Gastroesophageal sphincter (tissue), 4 donors: ENCODE results near the gene AKT3. TPM values are rescaled to one million over a fixed set of nuclear protein-coding genes. Genes with fewer than 3 reads are reported as not detected.

Experiments
- ATAC-seq: fragments of 150-250 bp; one replicate; pipeline ENCODE4 v1.9.1; 2016; ENCODE audit warnings: mild to moderate bottlenecking, moderate library complexity
- H3K27ac ChIP-seq, 4 donors: fragments of 200-600 bp; sonication (generic) in 3 of 4; 1 replicate in 3 of 4; 2 replicates in 1 of 4; pipeline ENCODE4 v1.5.1; 2016 to 2019
- H3K27me3 ChIP-seq: fragments of 200-600 bp; sonication (generic); one replicate; pipeline ENCODE4 v1.5.1; 2019
- H3K36me3 ChIP-seq, 2 donors: fragments of 200-600 bp; sonication (generic); one replicate each; pipeline ENCODE4 v1.5.1; 2019; ENCODE audit warnings: control low read depth in 1 of 2
- H3K4me1 ChIP-seq, 3 donors: fragments of 200-600 bp; sonication (generic); 1 replicate in 2 of 3; 2 replicates in 1 of 3; pipeline ENCODE4 v1.5.1; 2016 to 2019; ENCODE audit warnings: control low read depth in 2 of 3
- H3K4me3 ChIP-seq, 2 donors: fragments of 200-600 bp; sonication (generic); one replicate each; pipeline ENCODE4 v1.5.1; 2019; ENCODE audit warnings: mild to moderate bottlenecking in 1 of 2, moderate library complexity in 1 of 2
- H3K9me3 ChIP-seq, 3 donors: fragments of 200-600 bp; sonication (generic); one replicate each; pipeline ENCODE4 v1.5.1; 2017 to 2019; ENCODE audit warnings: control low read depth in 2 of 3
- EP300 ChIP-seq: sonication (generic); formaldehyde crosslinking; IDR thresholded peaks from one replicate; pipeline ENCODE4 v1.6.1; 2017; ENCODE audit warnings: antibody characterized with exemption, mild to moderate bottlenecking
- POLR2A ChIP-seq, 2 donors: fragments of 450-650 bp; IDR thresholded peaks; one replicate each; pipeline ENCODE4 v1.6.1; 2017; ENCODE audit warnings: antibody characterized with exemption in 2 of 2, mild to moderate bottlenecking in 2 of 2, moderate library complexity in 1 of 2
- POLR2AphosphoS5 ChIP-seq: sonication (generic); formaldehyde crosslinking; IDR thresholded peaks from one replicate; pipeline ENCODE4 v1.6.1; 2017; ENCODE audit warnings: antibody characterized with exemption
- WGBS, 2 donors: methylation state at CpG; one replicate each; pipeline ENCODE4 v1.1.5; 2018; ENCODE audit warnings: low coverage in 1 of 2; 5-methylcytosine and 5-hydroxymethylcytosine counted together
- total RNA-seq, 4 donors: library from RNA; depleted of rRNA; stranded (reverse); fragments of >200 nt; gene quantifications; one replicate each; pipeline ENCODE4 v1.1.0, GENCODE V29; 2016
- TF ChIP-seq, protein P1 (sequence below), 4 experiments: fragments of 200-600 bp in 2 of 4; fragments of 450-650 bp in 2 of 4; sonication (generic) in 1 of 4; IDR thresholded peaks; one replicate each; pipeline ENCODE4 v1.5.1; 2017 to 2019; ENCODE audit warnings: antibody characterized with exemption in 4 of 4, mild to moderate bottlenecking in 2 of 4, moderate library complexity in 2 of 4

Gene AKT3
- total RNA-seq, 4 donors from 2014 or later = 72.8 to 102 (median 89.3) TPM

DNA sequence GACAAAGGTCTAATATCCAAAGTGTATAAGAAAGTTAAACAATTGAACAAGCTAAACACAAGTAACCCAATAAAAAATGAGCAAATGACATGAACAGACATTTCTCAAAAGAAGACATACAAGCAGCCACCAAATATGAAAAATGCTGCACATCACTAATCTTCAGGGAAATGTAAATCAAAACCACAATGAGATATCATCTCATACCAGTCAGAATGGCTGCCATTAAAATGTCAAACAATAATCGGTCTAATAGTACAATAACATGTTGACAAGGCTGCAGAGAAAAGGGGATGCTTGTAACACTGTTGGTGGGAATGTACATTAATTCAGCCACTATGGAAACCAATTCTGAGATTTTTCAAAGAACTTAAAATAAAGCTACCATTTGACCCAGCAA, 264.1 kb downstream of the AKT3 start:
- no peak for ATAC-seq
- peaks cover 0 to 56% (median 0%) of the 10 kb centered on the region in 3 donors for H3K9me3 ChIP-seq
- 100% methylated on average over 1 of the region's 1 CpG for WGBS, 2 donors
- no peak overlapping the region for H3K27ac ChIP-seq
- H3K36me3 ChIP-seq = peaks cover 0 to 21% of the 10 kb centered on the region in 2 donors
- no peaks in the 10 kb centered on the region for H3K4me1 ChIP-seq
- TF ChIP-seq POLR2A (IDR thresholded peaks at IDR 0.05) (no peak), POLR2AphosphoS5 (no peak), EP300 (no peak)
- TF ChIP-seq, protein P1, sequence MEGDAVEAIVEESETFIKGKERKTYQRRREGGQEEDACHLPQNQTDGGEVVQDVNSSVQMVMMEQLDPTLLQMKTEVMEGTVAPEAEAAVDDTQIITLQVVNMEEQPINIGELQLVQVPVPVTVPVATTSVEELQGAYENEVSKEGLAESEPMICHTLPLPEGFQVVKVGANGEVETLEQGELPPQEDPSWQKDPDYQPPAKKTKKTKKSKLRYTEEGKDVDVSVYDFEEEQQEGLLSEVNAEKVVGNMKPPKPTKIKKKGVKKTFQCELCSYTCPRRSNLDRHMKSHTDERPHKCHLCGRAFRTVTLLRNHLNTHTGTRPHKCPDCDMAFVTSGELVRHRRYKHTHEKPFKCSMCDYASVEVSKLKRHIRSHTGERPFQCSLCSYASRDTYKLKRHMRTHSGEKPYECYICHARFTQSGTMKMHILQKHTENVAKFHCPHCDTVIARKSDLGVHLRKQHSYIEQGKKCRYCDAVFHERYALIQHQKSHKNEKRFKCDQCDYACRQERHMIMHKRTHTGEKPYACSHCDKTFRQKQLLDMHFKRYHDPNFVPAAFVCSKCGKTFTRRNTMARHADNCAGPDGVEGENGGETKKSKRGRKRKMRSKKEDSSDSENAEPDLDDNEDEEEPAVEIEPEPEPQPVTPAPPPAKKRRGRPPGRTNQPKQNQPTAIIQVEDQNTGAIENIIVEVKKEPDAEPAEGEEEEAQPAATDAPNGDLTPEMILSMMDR (IDR thresholded peaks at IDR 0.05) = no peak
- no peaks in the 10 kb centered on the region for H3K27me3 ChIP-seq
- H3K4me3 ChIP-seq = no peak overlapping the region

DNA sequence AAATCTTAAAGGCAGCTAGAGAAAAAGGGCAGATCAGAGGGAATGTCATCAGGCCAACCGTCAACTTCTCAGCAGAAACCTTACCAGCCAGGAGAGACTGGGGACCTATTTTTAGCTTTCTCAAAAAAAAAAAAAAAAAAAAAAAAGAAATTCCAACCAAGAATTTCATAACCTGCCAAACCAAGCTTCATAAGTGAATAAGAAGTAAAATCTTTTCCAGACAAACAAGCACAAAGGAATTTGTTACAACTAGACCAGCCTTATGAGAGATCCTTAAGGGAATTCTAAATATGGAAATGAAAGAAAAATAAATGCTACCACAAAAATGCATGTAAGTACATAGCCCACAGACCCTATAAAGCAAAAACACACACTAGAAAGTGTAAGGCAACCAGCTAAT, 267.7 kb downstream of the AKT3 start:
- Histone ChIP-seq H3K9me3 (peaks cover 0 to 66% (median 0%) of the 10 kb centered on the region in 3 donors), H3K4me1 (no peaks in the 10 kb centered on the region), H3K27me3 (no peaks in the 10 kb centered on the region), H3K36me3 (peaks cover 0 to 36% of the 10 kb centered on the region in 2 donors), H3K27ac (no peak overlapping the region), H3K4me3 (no peak overlapping the region)
- WGBS, 2 donors = 67 to 86% methylated on average over 1 of the region's 1 CpG
- ATAC-seq = no peak
- TF ChIP-seq POLR2AphosphoS5 (no peak), EP300 (no peak), POLR2A (IDR thresholded peaks at IDR 0.05) (no peak)
- TF ChIP-seq, protein P1 (IDR thresholded peaks at IDR 0.05) = no peak

DNA sequence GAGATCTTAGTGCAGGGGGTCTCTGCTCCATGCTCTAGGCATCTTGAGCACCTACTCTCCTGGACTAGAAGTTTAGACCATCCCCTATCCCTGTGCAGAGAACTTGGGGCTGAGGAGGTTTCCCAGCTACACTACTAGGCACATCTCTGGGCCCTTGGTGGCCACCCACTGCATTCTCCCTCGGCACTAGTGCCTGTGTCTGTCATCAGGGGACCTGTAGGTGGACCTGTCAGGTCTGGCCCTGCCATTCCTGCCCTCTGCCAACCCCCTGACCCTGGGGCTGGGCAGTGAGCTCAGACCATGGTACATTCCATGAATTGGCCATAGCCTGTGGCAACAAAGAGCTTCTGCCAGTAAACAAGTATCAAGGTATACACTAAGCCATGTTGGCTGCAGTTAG, 269.1 kb downstream of the AKT3 start:
- no peak for TF ChIP-seq POLR2AphosphoS5
- no peak for TF ChIP-seq POLR2A (IDR thresholded peaks at IDR 0.05)
- no peak for TF ChIP-seq EP300
- TF ChIP-seq, protein P1 (IDR thresholded peaks at IDR 0.05) = no peak
- no peak for ATAC-seq
- no peaks in the 10 kb centered on the region for H3K4me1 ChIP-seq
- peaks cover 0 to 34% of the 10 kb centered on the region in 2 donors for H3K36me3 ChIP-seq
- no peaks in the 10 kb centered on the region for H3K27me3 ChIP-seq
- H3K4me3 ChIP-seq = no peak overlapping the region
- WGBS, 2 donors = no CpG with 5 or more reads among the region's 1 CpG
- H3K9me3 ChIP-seq = peaks cover 0 to 64% (median 0%) of the 10 kb centered on the region in 3 donors
- no peak overlapping the region for H3K27ac ChIP-seq

DNA sequence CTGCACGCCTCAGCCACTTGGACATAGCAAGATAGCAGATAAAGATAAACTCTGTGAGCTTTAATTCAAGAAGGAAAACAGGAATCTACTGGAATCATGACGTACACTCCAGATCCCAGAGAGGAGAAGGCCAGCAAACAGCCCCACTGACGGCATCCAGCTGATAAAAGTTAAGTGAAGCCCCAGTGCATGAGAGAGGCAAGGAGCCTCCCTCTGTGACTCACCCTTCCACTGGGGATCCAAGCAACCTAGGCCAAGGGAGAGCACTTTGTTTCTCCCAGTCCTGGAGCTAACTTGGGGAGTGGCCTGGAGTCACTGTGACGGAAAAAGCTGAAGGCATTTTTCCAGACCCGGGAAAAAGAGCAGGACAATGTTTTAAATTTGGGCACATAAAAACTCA, 270.0 kb downstream of the AKT3 start:
- H3K9me3 ChIP-seq = peaks cover 0 to 55% (median 0%) of the 10 kb centered on the region in 3 donors
- no peak overlapping the region for H3K27ac ChIP-seq
- TF ChIP-seq, protein P1 (IDR thresholded peaks at IDR 0.05) = no peak
- TF ChIP-seq POLR2A (IDR thresholded peaks at IDR 0.05) = no peak
- no peak for TF ChIP-seq EP300
- TF ChIP-seq POLR2AphosphoS5 = no peak
- peaks cover 0 to 26% of the 10 kb centered on the region in 2 donors for H3K36me3 ChIP-seq
- ATAC-seq = no peak
- no peaks in the 10 kb centered on the region for H3K4me1 ChIP-seq
- no peak overlapping the region for H3K4me3 ChIP-seq
- no peaks in the 10 kb centered on the region for H3K27me3 ChIP-seq
- WGBS, 2 donors = 67 to 82% methylated on average over 4 of the region's 5 CpGs

DNA sequence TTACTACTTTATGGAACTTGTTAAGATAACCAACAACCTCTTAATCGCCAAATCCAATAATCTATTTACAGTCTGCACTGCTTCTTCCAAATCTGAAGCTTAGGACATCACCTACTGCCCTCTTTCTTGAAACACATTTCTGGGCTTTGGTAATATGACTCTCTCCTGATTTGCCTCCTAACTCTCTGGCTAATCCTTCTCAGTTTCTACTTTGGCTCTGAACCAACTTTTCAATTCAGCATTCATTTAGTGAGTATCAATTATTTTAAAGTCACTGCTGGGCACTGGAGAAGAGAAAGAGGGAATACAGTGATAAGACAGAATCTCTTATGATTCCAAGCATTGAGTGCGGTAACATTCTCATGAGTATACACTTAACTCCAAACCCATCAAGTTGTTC, 275.0 kb downstream of the AKT3 start:
- H3K27ac ChIP-seq = no peak overlapping the region
- WGBS, 2 donors = 79 to 100% methylated on average over 2 of the region's 2 CpGs
- H3K36me3 ChIP-seq = peaks cover 0 to 14% of the 10 kb centered on the region in 2 donors
- no peak for ATAC-seq
- H3K27me3 ChIP-seq = no peaks in the 10 kb centered on the region
- no peak overlapping the region for H3K4me3 ChIP-seq
- peaks cover 0 to 5% (median 0%) of the 10 kb centered on the region in 3 donors for H3K9me3 ChIP-seq
- TF ChIP-seq, protein P1 (IDR thresholded peaks at IDR 0.05) = no peak
- no peak for TF ChIP-seq EP300
- TF ChIP-seq POLR2AphosphoS5 = no peak
- no peak for TF ChIP-seq POLR2A (IDR thresholded peaks at IDR 0.05)
- H3K4me1 ChIP-seq = peaks cover 0 to 5% (median 0%) of the 10 kb centered on the region in 3 donors
